IPS-20b (cell line): ENCODE results near the gene P4HA1.
"Not testable (repeated sequence)": the region's sequence is repeated elsewhere in the genome, so short reads cannot be mapped to it uniquely, and the experiment has no call there.

Experiments used
- H3K27ac ChIP-seq: one replicate; pipeline ENCODE4 v1.5.1; 2013; ENCODE audit warnings: low read length
- H3K27me3 ChIP-seq: 2 replicates; pipeline ENCODE4 v1.6.1; 2013; ENCODE audit warnings: mild to moderate bottlenecking, low read length, inconsistent platforms; ENCODE audit not compliant: insufficient read depth
- H3K36me3 ChIP-seq: 2 replicates; pipeline ENCODE4 v1.6.1; 2013; ENCODE audit warnings: low read depth, mild to moderate bottlenecking, inconsistent platforms, low read length, moderate library complexity; ENCODE audit not compliant: insufficient read depth
- H3K4me1 ChIP-seq: 2 replicates; pipeline ENCODE4 v1.6.1; 2013; ENCODE audit warnings: mild to moderate bottlenecking, control low read depth, inconsistent platforms, low read length, moderate library complexity; ENCODE audit not compliant: insufficient read depth
- H3K4me3 ChIP-seq: 2 replicates; pipeline ENCODE4 v1.5.1; 2013; ENCODE audit warnings: mild to moderate bottlenecking, low read length, inconsistent platforms
- H3K9ac ChIP-seq: 2 replicates; pipeline ENCODE4 v1.6.1; 2013; ENCODE audit warnings: low read depth, mild to moderate bottlenecking, inconsistent platforms, low read length, moderate library complexity
- H3K9me3 ChIP-seq: 2 replicates; pipeline ENCODE4 v1.6.1; 2013; ENCODE audit warnings: mild to moderate bottlenecking, low read depth, low read length, inconsistent platforms; ENCODE audit not compliant: insufficient read depth

Gene P4HA1

DNA sequence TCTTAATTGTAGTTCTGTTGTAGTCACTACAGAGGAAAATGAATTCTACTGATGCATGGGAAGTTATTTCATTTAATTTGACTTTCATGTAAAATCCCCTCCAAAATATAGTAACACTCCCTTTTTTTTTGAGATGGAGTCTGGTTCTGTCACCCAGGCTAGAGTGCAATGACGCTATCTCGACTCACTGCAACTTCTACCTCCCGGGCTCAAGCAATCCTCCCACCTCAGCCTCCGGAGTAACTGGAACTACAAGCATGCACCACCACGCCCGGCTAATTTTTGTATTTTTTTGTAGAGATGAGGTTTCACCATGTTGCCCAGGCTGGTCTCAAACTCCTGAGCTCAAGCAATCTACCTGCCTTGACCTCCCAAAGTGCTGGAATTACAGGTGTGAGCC, 60.4 kb downstream of the P4HA1 start:
- H3K36me3 ChIP-seq, H3K9me3 ChIP-seq, H3K27ac ChIP-seq, H3K4me1 ChIP-seq, H3K27me3 ChIP-seq, H3K9ac ChIP-seq, H3K4me3 ChIP-seq: not testable (repeated sequence)

DNA sequence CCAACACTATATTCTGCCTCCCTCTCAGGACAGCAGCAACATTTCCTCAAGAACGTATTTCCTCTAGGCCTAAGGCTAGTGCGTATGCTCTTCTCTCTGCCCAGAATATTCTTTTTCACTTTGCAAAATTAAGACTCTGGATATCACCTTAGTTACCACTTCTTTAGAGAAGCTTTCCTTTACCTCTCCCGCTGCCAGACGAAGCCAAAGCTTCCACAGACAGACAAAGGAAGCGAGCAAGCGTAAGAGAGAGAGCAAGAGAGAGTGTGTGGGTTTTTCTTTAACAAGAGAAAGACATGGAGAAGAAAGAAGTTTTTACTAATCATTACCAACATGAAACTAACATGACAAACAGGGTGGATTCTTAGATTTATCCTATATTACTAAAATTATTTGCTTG, 64.1 kb downstream of the P4HA1 start:
- Histone ChIP-seq H3K9ac (no peak overlapping the region), H3K4me1 (no peaks in the 10 kb centered on the region), H3K27me3 (no peaks in the 10 kb centered on the region), H3K9me3 (no peaks in the 10 kb centered on the region), H3K27ac (no peak overlapping the region), H3K36me3 (peaks cover 10% of the 10 kb centered on the region), H3K4me3 (no peak overlapping the region)

DNA sequence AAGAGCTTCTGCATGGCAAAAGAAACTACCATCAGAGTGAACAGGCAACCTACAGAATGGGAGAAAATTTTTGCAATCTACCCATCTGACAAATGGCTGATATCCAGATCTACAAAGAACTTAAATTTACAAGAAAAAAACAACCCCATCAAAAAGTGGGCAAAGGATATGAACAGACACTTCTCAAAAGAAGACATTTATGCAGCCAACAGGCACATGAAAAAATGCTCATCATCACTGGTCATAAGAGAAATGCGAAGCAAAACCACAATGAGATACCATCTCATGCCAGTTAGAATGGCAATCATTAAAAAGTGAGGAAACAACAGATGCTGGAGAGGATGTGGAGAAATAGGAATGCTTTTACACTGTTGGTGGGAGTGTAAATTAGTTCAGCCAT, 70.0 kb downstream of the P4HA1 start:
- H3K27me3 ChIP-seq, H3K9ac ChIP-seq, H3K4me3 ChIP-seq, H3K4me1 ChIP-seq, H3K9me3 ChIP-seq, H3K27ac ChIP-seq, H3K36me3 ChIP-seq: not testable (repeated sequence)

- H3K4me1 ChIP-seq, H3K27me3 ChIP-seq, H3K9me3 ChIP-seq, H3K27ac ChIP-seq, H3K9ac ChIP-seq, H3K4me3 ChIP-seq, H3K36me3 ChIP-seq: not testable (repeated sequence)
Observed at GRCh38 chr10:73023455-73024070, 73.1 kb downstream of the P4HA1 start.

- H3K4me1 ChIP-seq, H3K27ac ChIP-seq, H3K9me3 ChIP-seq, H3K4me3 ChIP-seq, H3K36me3 ChIP-seq, H3K9ac ChIP-seq, H3K27me3 ChIP-seq: not testable (repeated sequence)
Observed at GRCh38 chr10:73022961-73023360, 73.7 kb downstream of the P4HA1 start.

GRCh38 chr10:73021538-73022164, 75.0 kb downstream of the P4HA1 start:
- H3K4me1 ChIP-seq, H3K9me3 ChIP-seq, H3K27me3 ChIP-seq, H3K9ac ChIP-seq, H3K4me3 ChIP-seq, H3K27ac ChIP-seq, H3K36me3 ChIP-seq: not testable (repeated sequence)

DNA sequence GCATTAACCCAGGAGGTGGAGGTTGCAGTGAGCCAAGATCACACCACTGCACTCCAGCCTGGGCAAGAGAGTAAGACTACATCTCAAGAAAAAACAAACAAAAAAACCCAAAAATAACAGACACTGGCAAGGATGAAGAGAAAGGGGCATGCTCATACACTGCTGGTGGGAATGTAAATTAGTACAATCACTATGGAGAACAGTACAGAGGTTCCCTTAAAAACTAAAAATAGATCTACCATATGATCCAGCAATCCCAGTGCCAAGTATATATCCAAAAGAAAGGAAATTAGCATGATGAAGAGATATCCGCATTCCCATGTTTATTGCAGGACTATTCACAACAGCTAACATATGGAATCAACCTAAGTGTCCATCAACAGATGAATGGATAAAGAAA, 75.6 kb downstream of the P4HA1 start:
- Histone ChIP-seq H3K27me3 (no peaks in the 10 kb centered on the region), H3K27ac (no peak overlapping the region), H3K4me1 (peaks cover 4% of the 10 kb centered on the region; the same call in 1 of the 2 replicates), H3K9ac (no peak overlapping the region), H3K4me3 (no peak overlapping the region), H3K36me3 (peaks cover 6% of the 10 kb centered on the region; the same call in 1 of the 2 replicates), H3K9me3 (no peaks in the 10 kb centered on the region)

- no peak overlapping the region for H3K4me3 ChIP-seq
- H3K36me3 ChIP-seq = peaks cover 13% of the 10 kb centered on the region; the same call in 1 of the 2 replicates
Observed at GRCh38 chr10:73019100-73019499, 77.6 kb downstream of the P4HA1 start.

DNA sequence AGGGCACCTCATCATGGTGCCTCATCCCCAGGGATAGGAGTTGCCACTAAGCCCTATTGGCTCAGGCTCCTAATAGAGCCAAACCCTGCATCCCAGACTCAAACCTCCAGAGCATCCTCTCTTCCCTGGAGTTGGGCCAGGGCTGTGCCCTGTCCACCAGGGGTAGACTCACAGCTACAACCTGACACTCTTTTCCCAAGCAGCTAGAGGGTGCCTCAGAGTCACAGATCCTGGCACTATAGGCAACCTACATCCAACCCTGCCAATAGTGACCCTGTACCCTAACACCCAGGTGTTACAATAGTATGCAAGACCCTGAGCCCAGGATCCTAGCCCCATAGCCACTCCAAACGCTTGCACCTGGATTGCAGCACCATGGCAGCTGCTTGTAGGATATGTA, 78.0 kb downstream of the P4HA1 start:
- no peak overlapping the region for H3K4me3 ChIP-seq
- H3K36me3 ChIP-seq = peaks cover 13% of the 10 kb centered on the region; the same call in 1 of the 2 replicates
- H3K9me3 ChIP-seq = no peaks in the 10 kb centered on the region
- no peak overlapping the region for H3K27ac ChIP-seq
- no peak overlapping the region for H3K9ac ChIP-seq
- no peaks in the 10 kb centered on the region for H3K27me3 ChIP-seq
- H3K4me1 ChIP-seq = peaks cover 4% of the 10 kb centered on the region

More at GRCh38 chr10:73019100-73019499, 77.6 kb downstream of the P4HA1 start:
- H3K4me1 ChIP-seq = peaks cover 4% of the 10 kb centered on the region
- H3K27me3 ChIP-seq = no peaks in the 10 kb centered on the region
- no peak overlapping the region for H3K27ac ChIP-seq
- H3K9ac ChIP-seq = no peak overlapping the region
- H3K9me3 ChIP-seq = no peaks in the 10 kb centered on the region

GRCh38 chr10:73017955-73018480, 78.6 kb downstream of the P4HA1 start:
- Histone ChIP-seq H3K36me3 (peaks cover 17% of the 10 kb centered on the region), H3K9ac (no peak overlapping the region), H3K27ac (no peak overlapping the region), H3K27me3 (no peaks in the 10 kb centered on the region), H3K4me3 (no peak overlapping the region), H3K4me1 (peaks cover 4% of the 10 kb centered on the region), H3K9me3 (no peaks in the 10 kb centered on the region)

GRCh38 chr10:73015779-73016178, 80.9 kb downstream of the P4HA1 start:
- Histone ChIP-seq H3K9ac (no peak overlapping the region), H3K9me3 (no peaks in the 10 kb centered on the region), H3K4me3 (no peak overlapping the region), H3K27ac (no peak overlapping the region), H3K27me3 (no peaks in the 10 kb centered on the region), H3K36me3 (peaks cover 26% of the 10 kb centered on the region), H3K4me1 (peaks cover 4% of the 10 kb centered on the region)

GRCh38 chr10:73003822-73004221, 92.8 kb downstream of the P4HA1 start:
- no peak overlapping the region for H3K9ac ChIP-seq
- no peak overlapping the region for H3K27ac ChIP-seq
- no peak overlapping the region for H3K4me3 ChIP-seq
- no peaks in the 10 kb centered on the region for H3K27me3 ChIP-seq
- no peaks in the 10 kb centered on the region for H3K4me1 ChIP-seq
- H3K36me3 ChIP-seq = 0 out of 2 replicates have a peak, but pooled peaks cover 5% of the 10 kb centered on the region
- no peaks in the 10 kb centered on the region for H3K9me3 ChIP-seq
